Stomach (tissue), 4 donors: ENCODE data around the gene NFIX.

ENCODE experiments used
- CTCF ChIP-seq, 7 experiments: fragments of 450-650 bp in 4 of 7; fragments of 200-600 bp in 3 of 7; sonication (generic) in 3 of 7; IDR thresholded peaks; one replicate each; pipeline ENCODE4 v1.5.1; 2016 to 2019; ENCODE audit warnings: antibody characterized with exemption in 7 of 7, control low read depth in 2 of 7, mild to moderate bottlenecking in 1 of 7
- POLR2A ChIP-seq, 4 donors: fragments of 450-650 bp; IDR thresholded peaks; one replicate each; pipeline ENCODE4 v1.6.1; 2016; ENCODE audit warnings: antibody characterized with exemption in 4 of 4, control low read depth in 2 of 4, mild to moderate bottlenecking in 1 of 4, moderate library complexity in 1 of 4

GRCh38 chr19:12973236-12973635 lies 22.0 kb upstream of the NFIX start:
- TF ChIP-seq POLR2A (IDR thresholded peaks at IDR 0.05) (no peak), CTCF (IDR thresholded peaks at IDR 0.05) (no peak)
